Ovary (tissue), 9 donors: Measurements from ENCODE around the gene LAMA2. TPM values are rescaled to one million over a fixed set of nuclear protein-coding genes. Genes with fewer than 3 reads are reported as not detected.

ENCODE experiments used
- DNase-seq, 5 donors: peaks; one replicate each; pipeline ENCODE4 v3.0.0-alpha.2; 2019 to 2020
- H3K27ac ChIP-seq, 2 donors: fragments of 200-600 bp; one replicate each; pipeline versions ENCODE4 v1.5.1 to v1.8.0; 2019 to 2022
- H3K27me3 ChIP-seq: fragments of 200-600 bp; one replicate; pipeline ENCODE4 v1.8.0; 2022
- H3K36me3 ChIP-seq: fragments of 200-600 bp; sonication (generic); one replicate; pipeline ENCODE4 v1.5.1; 2019
- H3K4me1 ChIP-seq: one replicate; pipeline ENCODE4 v1.8.1; 2013; ENCODE audit warnings: mild to moderate bottlenecking, moderate library complexity; ENCODE audit not compliant: insufficient read depth
- H3K4me3 ChIP-seq: fragments of 200-600 bp; sonication (generic); one replicate; pipeline ENCODE4 v1.5.1; 2017
- H3K9me3 ChIP-seq, 2 donors: fragments of 200-600 bp in 1 of 2; sonication (generic) in 1 of 2; one replicate each; pipeline versions ENCODE4 v1.5.1 to v1.8.1; 2013 to 2019; ENCODE audit warnings: mild to moderate bottlenecking in 1 of 2, moderate library complexity in 1 of 2
- EP300 ChIP-seq: sonication (generic); formaldehyde crosslinking; IDR thresholded peaks from one replicate; pipeline ENCODE4 v1.6.1; 2017; ENCODE audit warnings: antibody characterized with exemption
- POLR2A ChIP-seq: fragments of 450-650 bp; IDR thresholded peaks from one replicate; pipeline ENCODE4 v1.6.1; 2017; ENCODE audit warnings: antibody characterized with exemption, mild to moderate bottlenecking, moderate library complexity
- WGBS, 3 donors: extraction: QIAGEN DNeasy Blood & Tissue Kit in 1 of 3; methylation state at CpG; one replicate each; pipeline versions ENCODE4 v1.1.5 to v1.1.7; 2013 to 2017; 5-methylcytosine and 5-hydroxymethylcytosine counted together
- intact Hi-C, 4 donors: fragments of 100-400 bp; cut with DNase I; formaldehyde crosslinking; loops; one replicate each; pipeline versions ENCODE4 v1.11.0 to v1.15.1; 2022 to 2023
- polyA plus RNA-seq, 2 donors: library from polyadenylated mRNA; stranded (reverse); fragments of 200-250 nt in 1 of 2; fragments of 350-450 nt in 1 of 2; fragmentation: Illumina TruSeq in 1 of 2; extraction: RNeasy Lipid Tissue Mini Kit (QIAGEN cat#74804) in 1 of 2; gene quantifications; one replicate each; pipeline ENCODE4 v1.2.3, GENCODE V29; 2013 to 2014
- total RNA-seq, 7 donors: library from RNA; depleted of rRNA in 2 of 7; stranded (reverse); fragments of >200 nt in 2 of 7; fragmentation: NEBNext Ultra II Directional in 3 of 7; extraction: Animal tissue kit (Norgen Biotek cat#: 25700) in 3 of 7; gene quantifications; one replicate each; pipeline versions ENCODE4 v1.1.0 to v1.2.4, GENCODE V29; 2016 to 2023
- TF ChIP-seq, protein P1 (sequence below), 3 donors: fragments of 450-650 bp in 2 of 3; fragments of 200-600 bp in 1 of 3; IDR thresholded peaks; one replicate each; pipeline versions ENCODE4 v1.5.1 to v1.8.0; 2016 to 2022; ENCODE audit warnings: antibody characterized with exemption in 3 of 3, mild to moderate bottlenecking in 1 of 3
- donor health status: DM: no; HTN: no; CAD: no; lungs with moderate emphysema.
- donor health status: DM: no; HTN: no; CAD: no.
- donor health status: Bipolar disorder and iron deficiency.
- donor health status: DM: yes; HTN: yes; CAD: no.
- donor health status: DM: no; HTN: no; CAD: no.
- donor health status: DM: yes; HTN: yes; CAD: no.

The LAMA2 gene
- total and polyA plus RNA-seq, 9 donors = 42.5 to 226 (median 121) TPM

DNA sequence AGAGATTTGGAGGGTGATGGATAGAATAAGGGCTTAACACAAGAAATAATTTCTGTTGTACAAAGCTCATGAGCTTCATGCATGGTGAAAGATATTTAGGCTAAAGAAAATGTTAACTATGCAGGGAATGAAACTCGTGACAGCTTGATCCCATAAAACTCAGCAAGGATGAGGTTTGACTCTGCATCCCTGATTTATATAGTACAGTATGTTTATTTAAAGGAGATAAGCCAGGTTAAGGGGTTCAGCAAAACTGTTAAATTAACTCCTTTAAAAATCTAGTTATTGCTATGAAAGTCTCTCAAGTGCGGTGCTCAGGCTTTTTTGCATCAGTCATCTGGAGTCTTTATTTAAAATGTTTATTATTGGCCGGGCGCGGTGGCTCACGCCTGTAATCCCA lies 326.4 kb downstream of the LAMA2 start:
- H3K27ac ChIP-seq = no peak overlapping the region
- 54 to 69% (median 55%) methylated on average over 6 of the region's 6 CpGs for WGBS, 3 donors
- intact Hi-C loops = no loop called here
- no peaks in the 10 kb centered on the region for H3K9me3 ChIP-seq
- DNase-seq = no peak
- H3K4me3 ChIP-seq = no peak overlapping the region
- TF ChIP-seq EP300 (no peak), POLR2A (no peak)
- TF ChIP-seq, protein P1, sequence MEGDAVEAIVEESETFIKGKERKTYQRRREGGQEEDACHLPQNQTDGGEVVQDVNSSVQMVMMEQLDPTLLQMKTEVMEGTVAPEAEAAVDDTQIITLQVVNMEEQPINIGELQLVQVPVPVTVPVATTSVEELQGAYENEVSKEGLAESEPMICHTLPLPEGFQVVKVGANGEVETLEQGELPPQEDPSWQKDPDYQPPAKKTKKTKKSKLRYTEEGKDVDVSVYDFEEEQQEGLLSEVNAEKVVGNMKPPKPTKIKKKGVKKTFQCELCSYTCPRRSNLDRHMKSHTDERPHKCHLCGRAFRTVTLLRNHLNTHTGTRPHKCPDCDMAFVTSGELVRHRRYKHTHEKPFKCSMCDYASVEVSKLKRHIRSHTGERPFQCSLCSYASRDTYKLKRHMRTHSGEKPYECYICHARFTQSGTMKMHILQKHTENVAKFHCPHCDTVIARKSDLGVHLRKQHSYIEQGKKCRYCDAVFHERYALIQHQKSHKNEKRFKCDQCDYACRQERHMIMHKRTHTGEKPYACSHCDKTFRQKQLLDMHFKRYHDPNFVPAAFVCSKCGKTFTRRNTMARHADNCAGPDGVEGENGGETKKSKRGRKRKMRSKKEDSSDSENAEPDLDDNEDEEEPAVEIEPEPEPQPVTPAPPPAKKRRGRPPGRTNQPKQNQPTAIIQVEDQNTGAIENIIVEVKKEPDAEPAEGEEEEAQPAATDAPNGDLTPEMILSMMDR (IDR thresholded peaks at IDR 0.05) = no peak
- peaks cover 2% of the 10 kb centered on the region for H3K4me1 ChIP-seq
- no peaks in the 10 kb centered on the region for H3K27me3 ChIP-seq
- no peaks in the 10 kb centered on the region for H3K36me3 ChIP-seq

DNA sequence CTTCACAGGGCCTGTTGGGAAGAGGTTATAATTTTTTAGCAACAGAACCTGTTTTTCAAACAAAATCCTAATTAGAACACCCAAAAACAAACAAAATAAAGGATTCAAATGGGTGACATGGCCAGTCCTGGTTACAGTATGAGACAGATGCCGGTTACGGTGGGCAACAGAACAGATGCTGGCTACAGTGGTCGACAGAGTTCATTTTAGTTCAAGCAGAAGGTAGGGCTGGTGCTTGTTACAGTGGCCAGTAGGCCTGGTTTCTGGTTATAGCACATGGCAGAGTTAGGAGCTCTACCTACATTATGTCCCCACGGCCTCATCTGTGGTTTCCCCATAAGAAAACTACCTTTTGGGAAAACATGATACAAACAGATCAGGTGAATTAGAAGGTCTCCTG lies 327.7 kb downstream of the LAMA2 start:
- Histone ChIP-seq H3K27ac (no peak overlapping the region), H3K36me3 (no peaks in the 10 kb centered on the region), H3K9me3 (no peaks in the 10 kb centered on the region), H3K4me1 (peaks cover 2% of the 10 kb centered on the region), H3K27me3 (no peaks in the 10 kb centered on the region), H3K4me3 (no peak overlapping the region)
- no peak for DNase-seq
- WGBS, 3 donors = 95 to 98% (median 97%) methylated on average over 4 of the region's 4 CpGs
- intact Hi-C loops = no loop called here
- no peak for TF ChIP-seq EP300

GRCh38 chr6:129211626-129212025 lies 328.7 kb downstream of the LAMA2 start:
- no peaks in the 10 kb centered on the region for H3K36me3 ChIP-seq

DNA sequence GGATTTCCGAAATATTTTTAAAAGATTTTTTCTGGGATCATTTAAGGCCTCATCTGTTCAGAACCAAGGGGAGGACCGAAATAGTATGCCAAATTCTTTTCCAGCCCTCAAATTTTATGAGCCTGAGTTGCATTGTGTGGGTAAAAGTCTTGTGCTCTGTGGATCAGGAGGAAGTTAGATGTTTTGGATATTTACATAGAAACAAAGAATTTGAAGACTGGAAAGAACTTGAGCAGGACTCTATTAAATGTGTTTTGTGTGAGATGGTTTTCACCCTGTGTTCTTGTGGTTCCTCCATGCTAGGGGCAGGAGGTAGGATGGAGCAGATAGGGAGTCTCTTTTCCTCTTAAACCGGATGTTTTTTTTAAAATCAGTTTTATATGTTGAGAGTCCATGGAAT lies 329.1 kb downstream of the LAMA2 start:
- 43 to 46% (median 46%) methylated on average over 3 of the region's 3 CpGs for WGBS, 3 donors
- no peaks in the 10 kb centered on the region for H3K36me3 ChIP-seq
- DNase-seq = no peak
- H3K27ac ChIP-seq = no peak overlapping the region
- no peak overlapping the region for H3K4me3 ChIP-seq
- TF ChIP-seq EP300 = no peak
- TF ChIP-seq, protein P1 (IDR thresholded peaks at IDR 0.05) = no peak
- no peak for TF ChIP-seq POLR2A
- no peaks in the 10 kb centered on the region for H3K4me1 ChIP-seq
- intact Hi-C loops = no loop called here
- H3K9me3 ChIP-seq = no peaks in the 10 kb centered on the region
- no peaks in the 10 kb centered on the region for H3K27me3 ChIP-seq

More at GRCh38 chr6:129211626-129212025, 328.7 kb downstream of the LAMA2 start:
- TF ChIP-seq EP300 = no peak
- no peak for DNase-seq
- H3K9me3 ChIP-seq = no peaks in the 10 kb centered on the region
- no peak overlapping the region for H3K4me3 ChIP-seq
- no peaks in the 10 kb centered on the region for H3K27me3 ChIP-seq
- intact Hi-C loops = no loop called here
- WGBS, 3 donors = 93 to 98% (median 95%) methylated on average over 1 of the region's 1 CpG
- peaks cover 2% of the 10 kb centered on the region for H3K4me1 ChIP-seq
- H3K27ac ChIP-seq = no peak overlapping the region

DNA sequence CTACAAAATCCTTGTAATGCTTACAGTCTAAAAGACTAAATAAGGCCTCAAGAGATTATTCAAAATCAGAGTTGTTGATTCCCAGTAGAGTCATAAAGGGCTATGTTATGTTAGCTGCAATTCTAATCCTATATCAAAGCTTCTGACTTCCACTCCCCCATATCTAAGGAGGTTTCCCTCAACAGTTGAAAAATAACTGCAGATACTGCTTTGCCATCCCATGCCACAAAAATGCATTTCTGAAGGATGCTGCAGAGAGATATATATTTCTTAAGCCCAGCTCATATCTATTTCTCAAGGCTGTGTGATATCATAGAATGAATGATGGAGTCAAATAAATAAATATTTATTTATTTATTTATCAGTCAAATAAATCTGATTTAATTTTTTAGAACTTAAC lies 332.3 kb downstream of the LAMA2 start:
- H3K27me3 ChIP-seq = no peaks in the 10 kb centered on the region
- H3K9me3 ChIP-seq = no peaks in the 10 kb centered on the region
- TF ChIP-seq EP300 (no peak), POLR2A (no peak)
- TF ChIP-seq, protein P1 (IDR thresholded peaks at IDR 0.05) = no peak
- intact Hi-C loops = no loop called here
- no peak for DNase-seq
- no peaks in the 10 kb centered on the region for H3K4me1 ChIP-seq
- no peak overlapping the region for H3K27ac ChIP-seq
- H3K4me3 ChIP-seq = no peak overlapping the region
- H3K36me3 ChIP-seq = no peaks in the 10 kb centered on the region
